Measurements from ENCODE around the gene ZNF583.

ZNF583 gene

DNA sequence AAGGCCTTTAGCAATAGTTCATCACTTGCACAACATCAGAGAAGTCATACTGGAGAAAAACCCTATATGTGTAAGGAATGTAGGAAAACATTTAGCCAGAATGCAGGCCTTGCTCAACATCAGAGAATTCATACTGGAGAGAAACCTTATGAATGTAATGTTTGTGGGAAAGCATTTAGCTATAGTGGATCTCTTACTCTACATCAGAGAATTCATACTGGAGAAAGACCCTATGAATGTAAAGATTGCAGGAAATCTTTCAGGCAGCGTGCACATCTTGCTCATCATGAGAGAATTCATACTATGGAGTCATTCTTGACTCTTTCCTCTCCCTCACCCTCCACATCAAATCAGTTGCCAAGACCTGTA lies 19.8 kb downstream of the ZNF583 start:
- H3K4me3 ChIP-seq (ENCODE audit: low read depth, low read length): no peak overlapping the region
- no peak for DNase-seq (ENCODE audit: low read depth)

DNA sequence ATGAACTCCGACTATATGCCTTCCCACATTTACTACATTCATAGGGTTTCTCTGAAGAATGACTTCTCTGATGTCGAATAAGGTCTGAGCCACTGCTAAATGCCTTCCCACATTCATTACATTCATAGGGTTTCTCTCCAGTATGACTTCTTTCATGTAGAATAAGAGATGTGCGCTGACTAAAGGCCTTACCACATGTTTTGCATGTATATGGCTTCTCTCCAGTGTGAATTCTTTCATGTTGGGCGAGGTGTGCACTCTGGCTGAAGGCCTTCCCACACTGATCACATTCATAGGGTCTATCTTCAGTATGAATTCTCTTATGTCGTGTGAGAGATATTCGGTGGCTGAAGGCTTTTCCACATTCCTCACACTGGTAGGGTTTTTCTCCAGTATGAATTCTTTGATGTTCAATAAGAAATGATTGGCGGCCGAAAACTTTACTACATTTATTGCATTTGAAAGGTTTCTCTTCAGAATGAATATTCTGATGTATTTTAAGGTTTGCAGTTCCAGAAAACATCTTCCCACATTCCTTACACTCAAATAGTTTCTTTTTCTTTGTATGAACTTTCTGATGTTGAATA lies 37.2 kb downstream of the ZNF583 start:
- no peak overlapping the region for H3K4me3 ChIP-seq (ENCODE audit: low read depth, low read length)
- DNase-seq (ENCODE audit: low read depth): no peak

DNA sequence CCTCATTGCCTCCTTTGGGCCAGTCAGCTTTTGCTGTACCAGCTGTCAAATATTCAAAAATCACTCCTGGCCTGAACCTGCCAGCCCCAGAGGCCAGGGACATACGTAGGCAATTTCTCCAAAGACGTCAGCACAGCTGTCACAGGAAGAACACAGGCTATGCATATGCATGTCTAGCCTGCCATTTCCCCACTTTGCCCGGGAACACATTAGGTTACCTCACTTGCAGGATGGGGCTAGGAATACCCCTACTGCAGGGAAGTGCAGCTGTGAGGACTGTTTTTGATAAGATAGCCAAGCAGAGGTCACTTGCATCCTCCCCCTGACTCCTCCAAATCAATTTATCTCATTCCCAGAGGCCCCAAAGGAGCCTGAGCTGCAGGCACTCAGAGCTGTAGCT lies 70.2 kb downstream of the ZNF583 start:
- no peak overlapping the region for H3K4me3 ChIP-seq (ENCODE audit: low read depth, low read length)
- DNase-seq (ENCODE audit: low read depth): no peak

DNA sequence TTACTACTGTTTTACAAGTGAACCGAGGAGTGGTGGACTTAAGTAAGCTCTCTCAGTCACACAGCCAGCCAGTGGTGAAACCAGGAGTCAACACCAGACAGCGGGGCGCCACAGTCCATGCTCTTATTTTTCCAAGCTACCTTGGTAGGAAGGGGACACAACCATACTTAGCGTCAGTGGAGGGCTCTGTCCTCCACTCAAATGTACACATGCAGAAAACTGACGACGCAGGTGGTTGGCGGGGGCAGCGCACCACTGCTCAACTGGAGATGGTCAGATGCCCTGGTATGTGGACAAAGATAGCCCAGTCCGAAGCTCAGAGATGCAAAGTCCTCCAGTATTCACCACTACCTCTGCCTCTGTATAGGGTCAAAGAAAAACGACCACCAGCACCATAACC lies 72.0 kb downstream of the ZNF583 start:
- H3K4me3 ChIP-seq (ENCODE audit: low read depth, low read length): peak overlapping the region; percentile 93
- no peak for DNase-seq (ENCODE audit: low read depth)
